Heart right ventricle (tissue), 16 donors: Measurements from ENCODE around the gene TMPRSS6. TPM values are rescaled to one million over a fixed set of nuclear protein-coding genes. Genes with fewer than 3 reads are reported as not detected.

Source experiments
- ATAC-seq, 8 donors: fragments of 200-7000 bp; cut with Tn5 transposase; one replicate each; pipeline ENCODE4 v1.9.1; 2020; ENCODE audit warnings: mild to moderate bottlenecking in 8 of 8, moderate library complexity in 8 of 8, moderate number of reproducible peaks in 1 of 8
- DNase-seq, 2 donors: peaks; one replicate each; pipeline ENCODE4 v3.0.0-alpha.2; 2020
- H3K27ac ChIP-seq, 10 donors: fragments of 200-600 bp; sonication (generic) in 2 of 10; one replicate each; pipeline versions ENCODE4 v1.5.0 to v1.8.0; 2020 to 2022; ENCODE audit warnings: mild to moderate bottlenecking in 3 of 10
- H3K27me3 ChIP-seq, 7 donors: fragments of 200-600 bp; one replicate each; pipeline ENCODE4 v1.8.0; 2021 to 2022; ENCODE audit warnings: mild to moderate bottlenecking in 2 of 7
- H3K36me3 ChIP-seq, 9 donors: fragments of 200-600 bp; sonication (generic) in 1 of 9; one replicate each; pipeline versions ENCODE4 v1.5.0 to v1.8.0; 2020 to 2022; ENCODE audit warnings: mild to moderate bottlenecking in 2 of 9
- H3K4me1 ChIP-seq, 9 donors: fragments of 200-600 bp; sonication (generic) in 1 of 9; one replicate each; pipeline versions ENCODE4 v1.5.0 to v1.8.0; 2020 to 2022; ENCODE audit warnings: mild to moderate bottlenecking in 4 of 9
- H3K4me3 ChIP-seq, 10 donors: fragments of 200-600 bp; sonication (generic) in 2 of 10; one replicate each; pipeline versions ENCODE4 v1.5.0 to v1.8.0; 2020 to 2022; ENCODE audit warnings: mild to moderate bottlenecking in 7 of 10, moderate library complexity in 2 of 10
- H3K9me3 ChIP-seq, 11 donors: fragments of 200-600 bp in 10 of 11; sonication (generic) in 2 of 11; one replicate each; pipeline versions ENCODE4 v1.5.0 to v1.8.0; 2013 to 2022; ENCODE audit warnings: mild to moderate bottlenecking in 2 of 11, control low read depth in 1 of 11, moderate library complexity in 1 of 11
- CTCF ChIP-seq, 9 donors: fragments of 200-600 bp; sonication (generic) in 2 of 9; IDR thresholded peaks; one replicate each; pipeline versions ENCODE4 v1.5.0 to v1.8.0; 2021 to 2022; ENCODE audit warnings: antibody characterized with exemption in 9 of 9, mild to moderate bottlenecking in 5 of 9, moderate library complexity in 1 of 9
- WGBS, 2 donors: extraction: QIAGEN DNeasy Blood & Tissue Kit; methylation state at CpG; one replicate each; pipeline ENCODE4 v1.1.7; 2013; ENCODE audit warnings: inconsistent platforms in 1 of 2; 5-methylcytosine and 5-hydroxymethylcytosine counted together
- intact Hi-C, 10 donors: fragments of 100-400 bp; cut with DNase I; formaldehyde crosslinking; loops; one replicate each; pipeline versions ENCODE4 v1.11.1 to v1.14.2; 2022
- polyA plus RNA-seq, 2 donors: library from polyadenylated mRNA; stranded (reverse); fragments of 200-250 nt; gene quantifications; one replicate each; pipeline ENCODE4 v1.2.3, GENCODE V29; 2013
- total RNA-seq, 10 donors: library from RNA; stranded (reverse); fragmentation: NEBNext Ultra II Directional in 3 of 10; extraction: Animal tissue kit (Norgen Biotek cat#: 25700) in 3 of 10; gene quantifications; one replicate each; pipeline versions ENCODE4 v1.2.1 to v1.2.4, GENCODE V29; 2021 to 2023
- donor health status: Arrhythmogenic right ventricular cardiomyopathy.
- donor health status: ischemic (EF 13 %, LVEDD 7.1; RV severe dilation, severe dysfunction).
- donor health status: healthy with polysubstance abuse.
- donor health status: DM: no; HTN: yes; CAD: no.
- donor health status: DM: no; HTN: no; CAD: no.
- donor health status: ischemic (EF 25% LVEDD 6.9; RV normal size, moderate dysfunction).
- donor health status: ischemic (EF 25% LVEDD 5.7; RV mildly dilated, moderate dysfunction).
- donor health status: healthy.
- donor health status: DM: yes; HTN: yes; CAD: no.
- donor health status: Ischemic cardiomyopathy.
- donor health status: ischemic (EF 35%, LVEDD 5.7; RV mildly dilated, moderate dysfunction).
- donor health status: nonischemic (EF 11% LVEDD 7.7; RV severe dilation, severe dysfunction).
- donor health status: DM: yes; HTN: yes; CAD: no.
- donor health status: PGD.
- donor health status: ischemic (EF 29% LVEDD 5.4; RV normal size, mild dysfunction).
- donor health status: nonischemic (EF 23%, LVEDD 6.1; RV moderate dilation, normal function).

TMPRSS6 gene
- total and polyA plus RNA-seq, 12 donors = not detected

- H3K9me3 ChIP-seq = no peaks in the 10 kb centered on the region
- DNase-seq (no peak), ATAC-seq (no peak)
- H3K4me1 ChIP-seq = peaks cover 0 to 10% (median 0%) of the 10 kb centered on the region in 9 donors
- WGBS, 2 donors = 87 to 89% methylated on average over 10 of the region's 10 CpGs
- H3K27ac ChIP-seq = no peak overlapping the region
- peaks cover 0 to 47% (median 22%) of the 10 kb centered on the region in 7 donors for H3K27me3 ChIP-seq
- intact Hi-C loops = loop anchor here in 2 of 10 donors (5.0 kb wide), 1 partner anchor 118 kb away; no protein-coding TSS in a partner anchor
- no peak overlapping the region for H3K4me3 ChIP-seq
- TF ChIP-seq CTCF (IDR thresholded peaks at IDR 0.05) = no peak
- H3K36me3 ChIP-seq = no peaks in the 10 kb centered on the region
These were observed 25.1 kb downstream of the TMPRSS6 start for GRCh38 chr22:37084385-37084784.

- intact Hi-C loops = loop anchor here in 2 of 10 donors (5.0 kb wide), 1 partner anchor 118 kb away; no protein-coding TSS in a partner anchor
These were observed 25.6 kb downstream of the TMPRSS6 start for GRCh38 chr22:37083914-37084313.

DNA sequence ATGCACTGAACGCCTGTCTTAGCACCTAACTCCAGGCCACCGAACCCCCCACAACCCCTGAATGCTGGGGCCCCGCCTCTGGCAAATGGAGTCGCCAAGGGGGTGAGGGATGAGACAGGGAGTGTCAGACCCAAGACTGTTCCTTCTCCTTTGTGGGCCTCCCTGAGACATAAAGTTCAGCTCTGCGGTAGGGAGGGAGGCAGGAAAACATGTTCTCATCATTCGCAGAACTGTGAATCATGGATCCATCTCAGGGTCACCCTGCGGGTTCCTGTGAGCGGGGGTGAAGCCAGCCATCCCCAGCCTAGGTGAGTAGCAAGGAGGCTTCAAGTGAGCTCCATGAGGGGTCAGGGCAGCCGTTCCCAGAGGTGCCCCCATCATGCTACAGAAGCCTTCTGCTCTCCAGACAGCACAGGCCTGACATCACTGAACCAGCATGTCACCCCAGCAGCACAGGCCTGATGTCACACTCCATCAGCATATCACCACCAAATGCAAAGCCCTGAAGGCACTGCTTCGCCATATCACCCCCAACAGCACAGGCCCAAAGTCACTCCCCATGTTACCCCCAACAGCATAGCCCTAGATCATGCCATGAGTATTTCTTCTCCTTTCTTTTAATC, 27.2 kb downstream of the TMPRSS6 start:
- intact Hi-C loops = loop anchor here in 2 of 10 donors (5.0 kb wide), 1 partner anchor 120 kb away; no protein-coding TSS in a partner anchor
- no peak overlapping the region for H3K27ac ChIP-seq
- H3K27me3 ChIP-seq = peaks cover 0 to 35% (median 12%) of the 10 kb centered on the region in 7 donors
- H3K4me1 ChIP-seq = peaks cover 0 to 24% (median 0%) of the 10 kb centered on the region in 9 donors
- no peaks in the 10 kb centered on the region for H3K9me3 ChIP-seq
- DNase-seq (no peak), ATAC-seq (no peak)
- WGBS, 2 donors = 80 to 88% methylated on average over 10 of the region's 10 CpGs
- TF ChIP-seq CTCF (IDR thresholded peaks at IDR 0.05) = no peak
- no peak overlapping the region for H3K4me3 ChIP-seq
- H3K36me3 ChIP-seq = no peaks in the 10 kb centered on the region

More at GRCh38 chr22:37083914-37084313, 25.6 kb downstream of the TMPRSS6 start:
- no peak for ATAC-seq
- H3K27me3 ChIP-seq = peaks cover 0 to 42% (median 22%) of the 10 kb centered on the region in 7 donors
- H3K4me3 ChIP-seq = no peak overlapping the region
- no peak overlapping the region for H3K27ac ChIP-seq
- 80 to 85% methylated on average over 6 of the region's 6 CpGs for WGBS, 2 donors
- no peaks in the 10 kb centered on the region for H3K9me3 ChIP-seq
- H3K36me3 ChIP-seq = no peaks in the 10 kb centered on the region
- no peak for DNase-seq
- H3K4me1 ChIP-seq = peaks cover 0 to 15% (median 0%) of the 10 kb centered on the region in 9 donors
- TF ChIP-seq CTCF (IDR thresholded peaks at IDR 0.05) = no peak

DNA sequence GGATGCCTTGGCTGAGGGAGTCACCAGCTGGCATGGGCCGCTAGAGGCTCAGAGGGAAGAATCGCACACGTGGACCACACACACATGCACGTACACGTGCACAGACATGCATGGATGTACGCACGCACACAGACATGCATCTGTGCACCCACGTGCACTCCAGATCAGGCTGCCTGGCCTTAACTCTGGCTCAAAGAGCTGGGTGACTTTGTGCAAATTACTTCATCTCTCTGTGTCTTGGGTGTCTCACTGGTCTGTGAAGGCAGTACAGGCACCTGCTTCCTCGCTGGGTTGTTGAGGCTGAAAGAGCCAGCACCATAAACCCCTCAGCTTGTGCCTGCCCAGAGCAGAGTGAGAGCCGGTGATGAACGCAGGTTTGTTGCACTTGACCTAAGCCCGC, 28.7 kb downstream of the TMPRSS6 start:
- no peaks in the 10 kb centered on the region for H3K9me3 ChIP-seq
- no peaks in the 10 kb centered on the region for H3K36me3 ChIP-seq
- no peak overlapping the region for H3K4me3 ChIP-seq
- DNase-seq = no peak
- peaks cover 0 to 24% (median 0%) of the 10 kb centered on the region in 9 donors for H3K4me1 ChIP-seq
- no peak for TF ChIP-seq CTCF (IDR thresholded peaks at IDR 0.05)
- intact Hi-C loops = loop anchor here in 2 of 10 donors (5.0 kb wide), 1 partner anchor 121 kb away; no protein-coding TSS in a partner anchor
- no peak overlapping the region for H3K27ac ChIP-seq
- H3K27me3 ChIP-seq = peaks cover 0 to 33% (median 15%) of the 10 kb centered on the region in 7 donors
- 91 to 92% methylated on average over 12 of the region's 12 CpGs for WGBS, 2 donors
- no peak for ATAC-seq
